IMR-90 (cell line): ENCODE data around the gene AAR2. TPM values are rescaled to one million over a fixed set of nuclear protein-coding genes. Genes with fewer than 3 reads are reported as not detected.

Experiments
- ATAC-seq: fragments of 200-7000 bp; cut with Tn5 transposase; 2 replicates; pipeline ENCODE4 v1.9.1; 2020; ENCODE audit warnings: low read depth, mild to moderate bottlenecking, moderate library complexity
- BruUV-seq: library from RNA; stranded (reverse); fragments of 400-500 nt; replicated peaks from 2 replicates; lab custom pipeline; 2021; lab: Mats Ljungman, UMichigan
- CTCF ChIA-PET: fragments of 300-600 bp; formaldehyde crosslinking; extraction: SDS; loops from one replicate; lab custom pipeline; 2021; ENCODE audit warnings: antibody characterized with exemption; lab: Yijun Ruan, JAX
- POLR2A ChIA-PET: fragments of 300-600 bp; sonication (Branson Sonifier 250); formaldehyde crosslinking; loops from one replicate; lab custom pipeline; 2022; ENCODE audit warnings: antibody characterized with exemption; ENCODE audit not compliant: unreplicated experiment; lab: Charles Lee
- DNase-seq: peaks from one replicate; pipeline ENCODE4 v3.0.0; 2013
- H2AFZ ChIP-seq: replicated peaks from 2 replicates; pipeline ENCODE3; 2013; ENCODE audit warnings: low read length, mild to moderate bottlenecking; ENCODE audit not compliant: poor library complexity
- H2AK5ac ChIP-seq: 2 replicates; pipeline ENCODE4 v1.6.1; 2013; ENCODE audit warnings: low read depth, low read length, inconsistent platforms
- H2AK9ac ChIP-seq: replicated peaks from 2 replicates; pipeline ENCODE3; 2013; ENCODE audit warnings: mild to moderate bottlenecking, low read depth, low read length, moderate library complexity; ENCODE audit not compliant: poor library complexity
- H2BK120ac ChIP-seq: 2 replicates; pipeline ENCODE4 v1.6.1; 2013; ENCODE audit warnings: low read depth, low read length, inconsistent platforms
- H2BK15ac ChIP-seq: 3 replicates; pipeline ENCODE4 v1.6.1; 2013; ENCODE audit warnings: low read depth, low read length, inconsistent platforms
- H2BK20ac ChIP-seq: 2 replicates; pipeline ENCODE4 v1.6.1; 2013; ENCODE audit warnings: low read depth, mild to moderate bottlenecking, inconsistent platforms, low read length, moderate library complexity
- H2BK5ac ChIP-seq: 2 replicates; pipeline ENCODE4 v1.6.1; 2013; ENCODE audit warnings: mild to moderate bottlenecking, low read depth, low read length, inconsistent platforms; ENCODE audit not compliant: poor library complexity, severe bottlenecking
- H3K14ac ChIP-seq: replicated peaks from 2 replicates; pipeline ENCODE4 v1.6.1; 2013; ENCODE audit warnings: low read depth, low read length, inconsistent platforms
- H3K18ac ChIP-seq: 2 replicates; pipeline ENCODE4 v1.6.1; 2013; ENCODE audit warnings: low read depth, low read length, control low read depth
- H3K23ac ChIP-seq: 2 replicates; pipeline ENCODE4 v1.6.1; 2013; ENCODE audit warnings: low read depth, low read length, inconsistent platforms
- H3K27ac ChIP-seq: 2 replicates; pipeline ENCODE4 v1.5.1; 2013; ENCODE audit warnings: mild to moderate bottlenecking, control low read depth, low read length; ENCODE audit not compliant: insufficient read depth
- H3K27me3 ChIP-seq: 2 replicates; pipeline ENCODE4 v1.6.1; 2013; ENCODE audit warnings: low read length; ENCODE audit not compliant: control insufficient read depth, insufficient read depth
- H3K36me3 ChIP-seq: 2 replicates; pipeline ENCODE4 v1.6.1; 2013; ENCODE audit warnings: low read length, mixed read lengths; ENCODE audit not compliant: control insufficient read depth, insufficient read depth
- H3K4ac ChIP-seq: 2 replicates; pipeline ENCODE4 v1.6.1; 2013; ENCODE audit warnings: low read depth, low read length, inconsistent platforms
- H3K4me1 ChIP-seq: 2 replicates; pipeline ENCODE4 v1.6.1; 2013; ENCODE audit warnings: low read length, mixed read lengths; ENCODE audit not compliant: control insufficient read depth, insufficient read depth
- H3K4me2 ChIP-seq: 2 replicates; pipeline ENCODE4 v1.6.1; 2013; ENCODE audit warnings: low read depth, mild to moderate bottlenecking, control low read depth, low read length, moderate library complexity
- H3K4me3 ChIP-seq: 2 replicates; pipeline ENCODE4 v1.5.1; 2013; ENCODE audit warnings: low read depth, mild to moderate bottlenecking, control low read depth, low read length, moderate library complexity; ENCODE audit not compliant: insufficient read depth
- H3K56ac ChIP-seq: 2 replicates; pipeline ENCODE4 v1.6.1; 2013; ENCODE audit warnings: low read length, inconsistent platforms; ENCODE audit not compliant: insufficient read depth; ENCODE audit errors: extremely low read depth
- H3K79me1 ChIP-seq, 2 experiments: 2 replicates each; pipeline ENCODE4 v1.6.1; 2013; ENCODE audit warnings: low read length in 2 of 2, inconsistent platforms in 1 of 2, low read depth in 1 of 2
- H3K9ac ChIP-seq: 2 replicates; pipeline ENCODE4 v1.6.1; 2013; ENCODE audit warnings: low read depth, low read length, control low read depth
- H3K9me1 ChIP-seq: 2 replicates; pipeline ENCODE4 v1.6.1; 2013; ENCODE audit warnings: low read length, inconsistent platforms; ENCODE audit not compliant: insufficient read depth
- H3K9me3 ChIP-seq: 2 replicates; pipeline ENCODE4 v1.6.1; 2013; ENCODE audit warnings: low read length; ENCODE audit not compliant: control insufficient read depth, insufficient read depth
- H4K20me1 ChIP-seq: 2 replicates; pipeline ENCODE4 v1.6.1; 2013; ENCODE audit warnings: low read length, inconsistent platforms; ENCODE audit not compliant: insufficient read depth
- H4K5ac ChIP-seq: 2 replicates; pipeline ENCODE4 v1.6.1; 2013; ENCODE audit warnings: mild to moderate bottlenecking, low read depth, low read length, control low read depth
- H4K8ac ChIP-seq, 2 experiments: 2 replicates each; pipeline ENCODE4 v1.6.1; 2013; ENCODE audit warnings: low read depth in 2 of 2, low read length in 2 of 2, control low read depth in 1 of 2, inconsistent platforms in 1 of 2
- H4K91ac ChIP-seq: 2 replicates; pipeline ENCODE4 v1.6.1; 2013; ENCODE audit warnings: low read depth, low read length, inconsistent platforms; ENCODE audit not compliant: insufficient read depth
- BHLHE40 ChIP-seq: fragments of 150-350 bp; IDR thresholded peaks from 2 replicates; pipeline ENCODE4 v1.6.1; 2016; ENCODE audit warnings: mild to moderate bottlenecking, low read depth, low read length
- CEBPB ChIP-seq: IDR thresholded peaks from 2 replicates; pipeline ENCODE4 v1.6.1; 2012; ENCODE audit warnings: low read depth, low read length, improper control_type of control experiment
- CHD1 ChIP-seq: IDR thresholded peaks from 2 replicates; pipeline ENCODE4 v1.6.1; 2012; ENCODE audit warnings: low read depth, low read length, improper control_type of control experiment
- CTCF ChIP-seq: conservative IDR thresholded peaks from 2 replicates; pipeline ENCODE4 v1.5.1; 2012; ENCODE audit warnings: mild to moderate bottlenecking, low read depth, low read length, improper control_type of control experiment
- ELK1 ChIP-seq: fragments of 150-350 bp; IDR thresholded peaks from 2 replicates; pipeline ENCODE4 v1.6.1; 2016; ENCODE audit warnings: low read depth, mild to moderate bottlenecking, low read length, moderate library complexity, borderline replicate concordance
- FOS ChIP-seq: fragments of 150-350 bp; IDR thresholded peaks from 2 replicates; pipeline ENCODE4 v1.6.1; 2016; ENCODE audit warnings: low read depth, low read length
- MAFK ChIP-seq: IDR thresholded peaks from 2 replicates; pipeline ENCODE4 v1.6.1; 2012; ENCODE audit warnings: low read depth, low read length, improper control_type of control experiment
- MAZ ChIP-seq: IDR thresholded peaks from 2 replicates; pipeline ENCODE4 v1.6.1; 2012; ENCODE audit warnings: low read depth, mild to moderate bottlenecking, low read length, improper control_type of control experiment, moderate library complexity, borderline replicate concordance
- NFE2L2 ChIP-seq: fragments of 150-350 bp; IDR thresholded peaks from 2 replicates; pipeline ENCODE4 v1.6.1; 2016; ENCODE audit warnings: low read depth, mild to moderate bottlenecking, low read length
- POLR2A ChIP-seq: IDR thresholded peaks from 2 replicates; pipeline ENCODE4 v1.6.1; 2012; ENCODE audit warnings: mild to moderate bottlenecking, low read depth, low read length
- RAD21 ChIP-seq: IDR thresholded peaks from 2 replicates; pipeline ENCODE4 v1.6.1; 2012; ENCODE audit warnings: low read length, improper control_type of control experiment
- RCOR1 ChIP-seq: IDR thresholded peaks from 2 replicates; pipeline ENCODE4 v1.6.1; 2012; ENCODE audit warnings: mild to moderate bottlenecking, low read length, improper control_type of control experiment; ENCODE audit not compliant: insufficient replicate concordance
- SMC3 ChIP-seq: fragments of 150-350 bp; IDR thresholded peaks from 2 replicates; pipeline ENCODE4 v1.6.1; 2016; ENCODE audit warnings: low read depth, mild to moderate bottlenecking, antibody characterized with exemption, low read length, moderate library complexity
- USF2 ChIP-seq: fragments of 150-350 bp; IDR thresholded peaks from 2 replicates; pipeline ENCODE4 v1.6.1; 2017; ENCODE audit warnings: mild to moderate bottlenecking, antibody characterized with exemption, low read length, low read depth
- WGBS, 2 experiments: methylation state at CpG; one replicate each; pipeline versions ENCODE4 v1.1.5 to v1.1.7; 2013; ENCODE audit warnings: missing lambda C conversion rate in 2 of 2; ENCODE audit not compliant: insufficient read length in 1 of 2; ENCODE audit errors: extremely low coverage in 2 of 2; 5-methylcytosine and 5-hydroxymethylcytosine counted together
- dilution Hi-C: fragments of 300-500 bp; cut with HindIII; formaldehyde crosslinking; loops from one replicate; pipeline ENCODE4 v1.14.3; 2018; ENCODE audit warnings: low sequenced_read_pairs; ENCODE audit not compliant: unreplicated experiment
- in situ Hi-C: fragments of 300-500 bp; cut with MboI; formaldehyde crosslinking; loops from 3 replicates; pipeline ENCODE4 v1.14.3; 2019; ENCODE audit warnings: low sequenced_read_pairs, inconsistent platforms, mixed read lengths
- intact Hi-C: fragments of 100-400 bp; cut with micrococcal nuclease; formaldehyde crosslinking; loops from 2 replicates; pipeline ENCODE4 v1.10.0; 2022
- polyA plus RNA-seq, 3 experiments: library from polyadenylated mRNA; depleted of rRNA; stranded (reverse); fragments of >200 nt; gene quantifications; 2 replicates each; pipeline ENCODE4 v1.2.3, GENCODE V29; 2012; ENCODE audit warnings: low replicate concordance in 1 of 3
- total RNA-seq: library from RNA; depleted of rRNA; stranded (reverse); fragments of >200 nt; gene quantifications from 2 replicates; pipeline ENCODE4 v1.2.3, GENCODE V29; 2012

The AAR2 gene
- total and polyA plus RNA-seq, 2 of the 4 experiments (the other 2 are of a cell fraction), result 28.2 to 35.8 TPM

- no peaks in the 10 kb centered on the region for H3K27me3 ChIP-seq
- no peak overlapping the region for H2BK20ac ChIP-seq
- H3K4me1 ChIP-seq, result no peaks in the 10 kb centered on the region
- in situ Hi-C loops, result loop anchor here (25.0 kb wide), 1 partner anchor 693 kb away; no protein-coding TSS in a partner anchor
- H3K18ac ChIP-seq, result no peak overlapping the region
- H2AFZ ChIP-seq, result no peak overlapping the region
- H3K27ac ChIP-seq, result no peak overlapping the region
- ChIA-PET POLR2A (no interaction called here), CTCF (no interaction called here)
- no peaks in the 10 kb centered on the region for H3K9me1 ChIP-seq
- no peak overlapping the region for H3K4ac ChIP-seq
- ATAC-seq, result no peak
- TF ChIP-seq BHLHE40 (no peak), RCOR1 (no peak), NFE2L2 (no peak), ELK1 (no peak), FOS (no peak), MAFK (no peak), RAD21 (no peak), CHD1 (no peak), MAZ (no peak), POLR2A (no peak), USF2 (no peak), SMC3 (no peak), CTCF (no peak), CEBPB (no peak)
- 93% methylated on average over 4 of the region's 17 CpGs; no CpG with 5 or more reads in 1 of the 2 experiments for WGBS, 2 experiments
- H2BK15ac ChIP-seq, result no peak overlapping the region
- dilution Hi-C loops, result no loop called here
- H3K79me1 ChIP-seq, result no peaks in the 10 kb centered on the region
- H3K9me3 ChIP-seq, result no peaks in the 10 kb centered on the region
- H2AK5ac ChIP-seq, result no peak overlapping the region
- no peak overlapping the region for H3K9ac ChIP-seq
- no peak overlapping the region for H2BK5ac ChIP-seq
- H2AK9ac ChIP-seq, result no peak overlapping the region
- peaks cover 10% of the 10 kb centered on the region for H3K36me3 ChIP-seq
- no peak overlapping the region for H4K8ac ChIP-seq
- no peak overlapping the region for H3K14ac ChIP-seq
- intact Hi-C loops, result no loop called here
- H4K20me1 ChIP-seq, result no peaks in the 10 kb centered on the region
- H3K4me2 ChIP-seq, result no peak overlapping the region
- no peak overlapping the region for H3K56ac ChIP-seq
- no peak overlapping the region for H4K5ac ChIP-seq
- no TSS peak for BruUV-seq
- no peak for DNase-seq
- H3K4me3 ChIP-seq, result no peak overlapping the region
- no peak overlapping the region for H4K91ac ChIP-seq
- no peak overlapping the region for H2BK120ac ChIP-seq
- H3K23ac ChIP-seq, result no peak overlapping the region
Observed at GRCh38 chr20:36219671-36220220, 16.5 kb upstream of the AAR2 start.
